ENCODE measurements around the gene C16orf54. TPM values are rescaled to one million over a fixed set of nuclear protein-coding genes. Genes with fewer than 3 reads are reported as not detected.

Gene C16orf54
- total RNA-seq, 1 experiment from 2014 or later, result 0.15 TPM

GRCh38 chr16:29698484-29699323 lies 47.1 kb downstream of the C16orf54 start:
- no peak overlapping the region for H3K27ac ChIP-seq (ENCODE audit: low read depth, low read length)
- ChIA-PET POLR2A (no interaction called here), RAD21 (ENCODE audit: low non-redundant PET in 1 of 2, low total read pairs in 2 of 2, uncharacterized antibody in 2 of 2, unreplicated experiment in 2 of 2) (interaction anchor here in 1 of 2 experiments (1.0 kb wide), 1 partner anchor 117 kb away, joined by 3 read pairs; the partner anchor contains the start of gene PAGR1), CTCF (interaction anchor here (1.2 to 4.1 kb wide), 4 partner anchors 46 to 333 kb away, joined by 3 to 34 read pairs (median 3); partner anchors contain the start of gene TLCD3B)
- no TSS peak for BruUV-seq (replicated peaks)
- intact Hi-C loops (cut with micrococcal nuclease), result no loop called here
- H4K20me1 ChIP-seq (ENCODE audit: insufficient read depth), result no peaks in the 10 kb centered on the region
- H3K4me1 ChIP-seq (ENCODE audit: control insufficient read depth in 1 of 2, insufficient read depth in 2 of 2, low read length in 2 of 2), result peaks cover 2 to 17% of the 10 kb centered on the region in 2 experiments; a peak in 3 of 4 replicates
- H3K79me2 ChIP-seq (ENCODE audit: insufficient read depth, low read length), result no peaks in the 10 kb centered on the region
- no peaks in the 10 kb centered on the region for H3K9me3 ChIP-seq (ENCODE audit: control insufficient read depth in 1 of 2, insufficient read depth in 1 of 2, low read depth in 1 of 2, low read length in 2 of 2)
- no peak for DNase-seq (ENCODE audit: low read depth, low spot score)
- no peaks in the 10 kb centered on the region for H3K27me3 ChIP-seq (ENCODE audit: insufficient read depth, low read length)
- H3K4me2 ChIP-seq (ENCODE audit: low read length), result no peak overlapping the region
- ATAC-seq, result no peak
- no peak overlapping the region for H2AFZ ChIP-seq (ENCODE audit: low read depth, low read length, poor library complexity, severe bottlenecking)
- H3K9ac ChIP-seq (ENCODE audit: low read length), result no peak overlapping the region
- H3K4me3 ChIP-seq (replicated peaks in 1 of 2; ENCODE audit: low read depth in 1 of 2, low read length in 2 of 2), result no peak overlapping the region
- H3K9me2 ChIP-seq (ENCODE audit: insufficient read depth), result no peaks in the 10 kb centered on the region
- no peaks in the 10 kb centered on the region for H3K36me3 ChIP-seq (ENCODE audit: control insufficient read depth in 1 of 2, insufficient read depth in 2 of 2, low read length in 2 of 2)
- no peak for TF ChIP-seq CTCF (IDR thresholded peaks at IDR 0.05 in 2 of 3, conservative IDR thresholded peaks at IDR 0.05 in 1 of 3; ENCODE audit: borderline replicate concordance in 1 of 3, insufficient read depth in 1 of 3, low read depth in 2 of 3, low read length in 2 of 3)
- no peak for TF ChIP-seq MAX (IDR thresholded peaks at IDR 0.05)
- TF ChIP-seq FOSL1 (IDR thresholded peaks at IDR 0.05; ENCODE audit: low read depth), result no peak
- TF ChIP-seq EZH2phosphoT487 (IDR thresholded peaks at IDR 0.05; ENCODE audit: borderline replicate concordance), result no peak
- TF ChIP-seq YY1 (IDR thresholded peaks at IDR 0.05; ENCODE audit: extremely low read depth, insufficient replicate concordance, low read depth, low read length), result no peak
- no peak for TF ChIP-seq ELF1 (IDR thresholded peaks at IDR 0.05; ENCODE audit: borderline replicate concordance, low read depth)
- TF ChIP-seq CBX3 (IDR thresholded peaks at IDR 0.05; ENCODE audit: low read depth), result no peak
- TF ChIP-seq REST (IDR thresholded peaks at IDR 0.05; ENCODE audit: low read depth), result no peak
- TF ChIP-seq RAD21 (IDR thresholded peaks at IDR 0.05; ENCODE audit: low read depth), result no peak
- TF ChIP-seq SRF (IDR thresholded peaks at IDR 0.05; ENCODE audit: low read depth), result no peak
- no peak for TF ChIP-seq ATF3 (IDR thresholded peaks at IDR 0.05)
- no peak for TF ChIP-seq ZFX (IDR thresholded peaks at IDR 0.05)
- no peak for TF ChIP-seq JUND (IDR thresholded peaks at IDR 0.05)
- TF ChIP-seq SIN3A (IDR thresholded peaks at IDR 0.05; ENCODE audit: low read depth), result no peak
- no peak for TF ChIP-seq EGR1 (IDR thresholded peaks at IDR 0.05; ENCODE audit: low read depth)
- TF ChIP-seq ZBTB33 (IDR thresholded peaks at IDR 0.05; ENCODE audit: extremely low read depth, insufficient replicate concordance, low read length), result no peak
- TF ChIP-seq EZH2 (IDR thresholded peaks at IDR 0.05), result no peak
